Endothelial cell of umbilical vein (primary cell): ENCODE measurements around the gene KCTD6. TPM values are rescaled to one million over a fixed set of nuclear protein-coding genes. Genes with fewer than 3 reads are reported as not detected.
A peak's percentile ranks its signal among the peaks of the same experiment; 100 is the strongest.

Source experiments
- BruUV-seq: library from RNA; stranded (reverse); fragments of 400-500 nt; replicated peaks from 2 replicates; lab custom pipeline; 2021; lab: Mats Ljungman, UMichigan
- CTCF ChIA-PET: fragments of 300-600, 350-600 bp; sonication (Branson Sonifier 250); formaldehyde crosslinking; loops from one replicate; lab custom pipeline; 2021; ENCODE audit warnings: antibody characterized with exemption, inconsistent platforms; lab: Charles Lee
- POLR2A ChIA-PET: fragments of 300-600, 350-600 bp; sonication (Branson Sonifier 250); formaldehyde crosslinking; loops from one replicate; lab custom pipeline; 2021; ENCODE audit warnings: antibody characterized with exemption, inconsistent platforms; lab: Charles Lee
- DNase-seq: peaks from one replicate; pipeline ENCODE4 v3.0.0-alpha.2; 2011; ENCODE audit warnings: low read depth, low spot score
- FAIRE-seq: peaks from 2 replicates; lab custom pipeline; 2011; peaks lifted over from hg19 to GRCh38; lab: Jason Lieb, UNC
- H2AFZ ChIP-seq: 2 replicates; pipeline ENCODE4 v1.6.0; 2012; ENCODE audit warnings: low read depth, low read length, control low read depth, inconsistent platforms
- H3K27ac ChIP-seq: 2 replicates; pipeline ENCODE4 v1.5.1; 2011; ENCODE audit warnings: low read depth, mild to moderate bottlenecking, control low read depth, low read length, moderate library complexity; ENCODE audit not compliant: insufficient read depth
- H3K27me3 ChIP-seq, 2 experiments: 2 replicates each; pipeline versions ENCODE4 v1.6.0 to v1.6.1; 2011; ENCODE audit warnings: low read length in 2 of 2, mixed read lengths in 1 of 2; ENCODE audit not compliant: control insufficient read depth in 2 of 2, insufficient read depth in 2 of 2
- H3K36me3 ChIP-seq, 2 experiments: 2 replicates in 1 of 2; 3 replicates in 1 of 2; pipeline ENCODE4 v1.5.1; 2011; ENCODE audit warnings: low read length in 2 of 2, mild to moderate bottlenecking in 1 of 2, moderate library complexity in 1 of 2; ENCODE audit not compliant: control insufficient read depth in 2 of 2, insufficient read depth in 2 of 2; ENCODE audit errors: extremely low read depth in 1 of 2
- H3K4me1 ChIP-seq: 3 replicates; pipeline ENCODE4 v1.5.1; 2011; ENCODE audit warnings: mild to moderate bottlenecking, low read length; ENCODE audit not compliant: control insufficient read depth, insufficient read depth; ENCODE audit errors: extremely low read depth
- H3K4me2 ChIP-seq: 2 replicates; pipeline ENCODE4 v1.6.1; 2011; ENCODE audit warnings: low read length, control low read depth, mixed read lengths; ENCODE audit not compliant: insufficient read depth
- H3K4me3 ChIP-seq, 3 experiments: fragments of 200-600 bp in 1 of 3; sonication (generic), shearing (Covaris generic) in 1 of 3; replicated peaks in 1 of 3; 2 replicates each; pipeline ENCODE4 v1.5.1; 2011 to 2016; ENCODE audit warnings: control low read depth in 3 of 3, low read length in 3 of 3, mild to moderate bottlenecking in 2 of 3, inconsistent platforms in 1 of 3, low read depth in 1 of 3, moderate library complexity in 1 of 3; ENCODE audit not compliant: insufficient read depth in 1 of 3
- H3K79me2 ChIP-seq: 2 replicates; pipeline ENCODE4 v1.6.0; 2012; ENCODE audit warnings: low read length, inconsistent platforms; ENCODE audit not compliant: control insufficient read depth, insufficient read depth
- H3K9ac ChIP-seq: replicated peaks from 2 replicates; pipeline ENCODE3; 2011; ENCODE audit warnings: low read length, control low read depth; ENCODE audit not compliant: insufficient read depth; ENCODE audit errors: extremely low read depth
- H3K9me1 ChIP-seq: replicated peaks from 3 replicates; pipeline ENCODE4 v1.6.0; 2011; ENCODE audit warnings: mild to moderate bottlenecking, low read length; ENCODE audit not compliant: control insufficient read depth, insufficient read depth; ENCODE audit errors: extremely low read depth
- H3K9me3 ChIP-seq: replicated peaks from 2 replicates; pipeline ENCODE4 v1.5.1; 2012; ENCODE audit warnings: low read length, inconsistent platforms; ENCODE audit not compliant: control insufficient read depth, insufficient read depth
- H4K20me1 ChIP-seq: replicated peaks from 2 replicates; pipeline ENCODE3; 2011; ENCODE audit warnings: mild to moderate bottlenecking, low read length; ENCODE audit not compliant: control insufficient read depth, insufficient read depth; ENCODE audit errors: extremely low read depth
- CTCF ChIP-seq, 2 donors: IDR thresholded peaks; 1 replicate in 1 of 2; 2 replicates in 1 of 2; pipeline ENCODE4 v1.5.1; 2011; ENCODE audit warnings: low read length in 2 of 2, mild to moderate bottlenecking in 2 of 2, moderate library complexity in 2 of 2, control low read depth in 1 of 2, inconsistent platforms in 1 of 2, low read depth in 1 of 2; ENCODE audit not compliant: insufficient read depth in 1 of 2; ENCODE audit errors: extremely low read depth in 1 of 2
- EZH2 ChIP-seq: IDR thresholded peaks from 2 replicates; pipeline ENCODE4 v1.6.1; 2012; ENCODE audit warnings: borderline replicate concordance, low read depth, mild to moderate bottlenecking, moderate library complexity, low read length, inconsistent platforms; ENCODE audit not compliant: severe bottlenecking
- FOS ChIP-seq: IDR thresholded peaks from 2 replicates; pipeline ENCODE4 v1.6.1; 2011; ENCODE audit warnings: mild to moderate bottlenecking, low read length, moderate library complexity, borderline replicate concordance; ENCODE audit not compliant: insufficient read depth
- GATA2 ChIP-seq: IDR thresholded peaks from 2 replicates; pipeline ENCODE4 v1.7.0; 2011; ENCODE audit warnings: low read depth, mild to moderate bottlenecking, moderate library complexity, mixed read lengths, low read length; ENCODE audit not compliant: insufficient read length, insufficient read depth
- JUN ChIP-seq: IDR thresholded peaks from 2 replicates; pipeline ENCODE4 v1.6.1; 2011; ENCODE audit warnings: borderline replicate concordance, low read depth; ENCODE audit not compliant: insufficient read length, insufficient read depth
- MYC ChIP-seq: IDR thresholded peaks from one replicate; pipeline ENCODE4 v1.6.1; 2011; ENCODE audit warnings: mild to moderate bottlenecking, low read depth, low read length
- POLR2A ChIP-seq: IDR thresholded peaks from 2 replicates; pipeline ENCODE4 v1.6.1; 2012; ENCODE audit warnings: low read depth, mild to moderate bottlenecking, control low read depth, low read length
- POLR2AphosphoS5 ChIP-seq: IDR thresholded peaks from 2 replicates; pipeline ENCODE4 v1.6.1; 2012; ENCODE audit warnings: low read depth, mild to moderate bottlenecking, control low read depth, low read length, moderate library complexity; ENCODE audit not compliant: insufficient read depth
- dilution Hi-C: fragments of 300-500 bp; cut with MboI; formaldehyde crosslinking; loops from one replicate; pipeline ENCODE4 v1.15.0; 2019; ENCODE audit warnings: low sequenced_read_pairs; ENCODE audit not compliant: extremely low pct_ligation_motif_present
- intact Hi-C: fragments of 100-400 bp; cut with micrococcal nuclease; formaldehyde crosslinking; loops from one replicate; pipeline ENCODE4 v1.10.0; 2022
- polyA plus RNA-seq, 4 experiments: library from polyadenylated mRNA; depleted of rRNA in 3 of 4; stranded (reverse) in 3 of 4; unstranded in 1 of 4; fragments of >200 nt; gene quantifications; 2 replicates each; pipeline versions ENCODE4 v1.2.1 to v1.2.3, GENCODE V29; 2011 to 2012; ENCODE audit warnings: missing spikeins in 1 of 4
- total RNA-seq: library from RNA; stranded (reverse); gene quantifications from 2 replicates; pipeline ENCODE4 v1.2.3, GENCODE V29; 2021
- TF ChIP-seq, protein P1 (sequence below): IDR thresholded peaks from 2 replicates; pipeline ENCODE4 v1.6.1; 2011; ENCODE audit not compliant: insufficient read depth, insufficient read length

Gene KCTD6
- total and polyA plus RNA-seq, 2 donors (not counting 3 experiments of a cell fraction or from before 2014, with no cell fraction given) = 6.4 TPM

- DNase-seq = peak; percentile 49
- ChIA-PET POLR2A (no interaction called here), CTCF (interaction anchor here (1.0 kb wide), 1 partner anchor 21 kb away, joined by 4 read pairs; the partner anchor contains the start of gene KCTD6)
- no peak overlapping the region for H3K9ac ChIP-seq
- BruUV-seq = no TSS peak
- H3K36me3 ChIP-seq = no peaks in the 10 kb centered on the region
- no peak overlapping the region for H3K4me2 ChIP-seq
- FAIRE-seq = peak; percentile 62
- H3K9me3 ChIP-seq = no peaks in the 10 kb centered on the region
- no peaks in the 10 kb centered on the region for H4K20me1 ChIP-seq
- dilution Hi-C loops = no loop called here
- H3K4me3 ChIP-seq = no peak overlapping the region
- H3K27me3 ChIP-seq = no peaks in the 10 kb centered on the region
- no peaks in the 10 kb centered on the region for H3K79me2 ChIP-seq
- peak overlapping the region; percentile 39 for H2AFZ ChIP-seq
- H3K9me1 ChIP-seq = no peaks in the 10 kb centered on the region
- H3K4me1 ChIP-seq = peaks cover 3% of the 10 kb centered on the region
- intact Hi-C loops = no loop called here
- TF ChIP-seq FOS (no peak), MYC (no peak), GATA2 (no peak), JUN (no peak), POLR2A (no peak), POLR2AphosphoS5 (no peak), EZH2 (no peak), CTCF (IDR thresholded peaks at IDR 0.05; ENCODE audit: extremely low read depth in 1 of 2, insufficient read depth in 1 of 2, low read depth in 1 of 2, low read length in 2 of 2) (no peak)
- TF ChIP-seq, protein P1, sequence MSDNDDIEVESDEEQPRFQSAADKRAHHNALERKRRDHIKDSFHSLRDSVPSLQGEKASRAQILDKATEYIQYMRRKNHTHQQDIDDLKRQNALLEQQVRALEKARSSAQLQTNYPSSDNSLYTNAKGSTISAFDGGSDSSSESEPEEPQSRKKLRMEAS = no peak
- no peak overlapping the region for H3K27ac ChIP-seq
Measured at GRCh38 chr3:58471025-58471887, 20.6 kb upstream of the KCTD6 start.
